K562 (cell line): ENCODE data around the gene CAPN2. TPM values are rescaled to one million over a fixed set of nuclear protein-coding genes. Genes with fewer than 3 reads are reported as not detected.
A peak's percentile ranks its signal among the peaks of the same experiment; 100 is the strongest.

Experiments
- ARID1B ChIP-seq: fragments of 450-650 bp; IDR thresholded peaks from 2 replicates; pipeline ENCODE4 v1.6.1; 2016; ENCODE audit warnings: antibody characterized with exemption, mild to moderate bottlenecking, inconsistent platforms
- BRF2 ChIP-seq: IDR thresholded peaks from 3 replicates; pipeline ENCODE4 v1.6.1; 2011; ENCODE audit warnings: borderline replicate concordance, mild to moderate bottlenecking; ENCODE audit not compliant: insufficient read length, insufficient read depth
- CHAMP1 ChIP-seq: fragments of 450-650 bp; IDR thresholded peaks from 2 replicates; pipeline ENCODE4 v1.6.1; 2016; ENCODE audit warnings: mild to moderate bottlenecking
- FOXA3 ChIP-seq, 2 experiments: fragments of 450-650 bp in 1 of 2; sonication (generic) in 1 of 2; formaldehyde crosslinking; IDR thresholded peaks in 1 of 2; conservative IDR thresholded peaks in 1 of 2; 2 replicates each; pipeline versions ENCODE4 v1.4.0 to v1.8.0; 2020 to 2022; ENCODE audit warnings: mild to moderate bottlenecking in 2 of 2, missing genetic modification reagents in 1 of 2
- GABPB1 ChIP-seq: sonication (generic); formaldehyde crosslinking; IDR thresholded peaks from 2 replicates; pipeline ENCODE4 v1.8.0; 2022; ENCODE audit warnings: mild to moderate bottlenecking, missing genetic modification reagents
- GTF2B ChIP-seq: IDR thresholded peaks from 2 replicates; pipeline ENCODE4 v1.6.1; 2011; ENCODE audit not compliant: insufficient read length; ENCODE audit errors: extremely low read depth
- KAT7 ChIP-seq: sonication (generic); formaldehyde crosslinking; IDR thresholded peaks from 2 replicates; pipeline ENCODE4 v1.8.0; 2022; ENCODE audit warnings: missing genetic modification reagents, mild to moderate bottlenecking, borderline replicate concordance
- MTA1 ChIP-seq: fragments of 450-650 bp; IDR thresholded peaks from 2 replicates; pipeline ENCODE4 v1.6.1; 2017; ENCODE audit warnings: borderline replicate concordance
- MYC ChIP-seq, 2 experiments: fragments of 250-450 bp in 1 of 2; sonication (Bioruptor Pico) in 1 of 2; IDR thresholded peaks; 2 replicates each; pipeline versions ENCODE4 v1.5.1 to v1.6.1; 2012 to 2021; ENCODE audit warnings: low read depth in 2 of 2, borderline replicate concordance in 1 of 2, improper control_type of control experiment in 1 of 2, low read length in 1 of 2, mild to moderate bottlenecking in 1 of 2, moderate library complexity in 1 of 2
- NCOA4 ChIP-seq: fragments of 450-650 bp; IDR thresholded peaks from 2 replicates; pipeline ENCODE4 v1.6.1; 2018; ENCODE audit warnings: mild to moderate bottlenecking; ENCODE audit not compliant: partially characterized antibody
- VEZF1 ChIP-seq: fragments of 200-800 bp; sonication (Bioruptor generic); IDR thresholded peaks from 2 replicates; pipeline ENCODE4 v1.6.1; 2017; ENCODE audit warnings: missing genetic modification characterization, missing compliant biosample characterization
- ZNF184 ChIP-seq: sonication (generic); formaldehyde crosslinking; IDR thresholded peaks from 2 replicates; pipeline ENCODE4 v1.5.0; 2020; ENCODE audit warnings: missing genetic modification reagents
- ZNF212 ChIP-seq: fragments of 450-650 bp; formaldehyde crosslinking; IDR thresholded peaks from 2 replicates; pipeline ENCODE4 v1.4.0; 2020; ENCODE audit warnings: mild to moderate bottlenecking
- ZNF253 ChIP-seq: fragments of 250-450 bp; sonication (Bioruptor Pico); conservative IDR thresholded peaks from 2 replicates; pipeline ENCODE4 v1.6.1; 2021; ENCODE audit warnings: mild to moderate bottlenecking
- ZNF551 ChIP-seq: fragments of 250-450 bp; sonication (Bioruptor Pico); IDR thresholded peaks from 2 replicates; pipeline ENCODE4 v1.5.0; 2021; ENCODE audit warnings: mild to moderate bottlenecking, moderate library complexity
- ZNF696 ChIP-seq: fragments of 250-450 bp; sonication (Bioruptor Pico); conservative IDR thresholded peaks from 2 replicates; pipeline ENCODE4 v1.4.0; 2020; ENCODE audit warnings: mild to moderate bottlenecking, moderate library complexity
- polyA plus RNA-seq, 8 experiments: library from polyadenylated mRNA; depleted of rRNA in 4 of 8; stranded (reverse) in 5 of 8; unstranded in 3 of 8; fragments of >200 nt; fragmentation: Nextera tagmentation in 2 of 8; fragmentation: Illumina TruSeq in 1 of 8; extraction: Ambion mirVana in 2 of 8; extraction: Trizol in 1 of 8; gene quantifications; 2 replicates each; pipeline versions ENCODE4 v1.2.1 to v1.2.3, GENCODE V29; 2011 to 2014; ENCODE audit warnings: inconsistent platforms in 1 of 8, missing spikeins in 1 of 8
- total RNA-seq, 7 experiments: library from RNA; depleted of rRNA in 6 of 7; stranded (reverse); fragments of >200 nt in 6 of 7; fragmentation: Illumina TruSeq in 2 of 7; extraction: Trizol in 2 of 7; gene quantifications; 2 replicates each; pipeline versions ENCODE4 v1.2.1 to v1.2.3, GENCODE V29; 2011 to 2021; ENCODE audit warnings: low replicate concordance in 1 of 7
- TF ChIP-seq, protein P1 (sequence below): IDR thresholded peaks from 2 replicates; pipeline ENCODE4 v1.6.1; 2016; ENCODE audit warnings: missing genetic modification characterization, missing compliant biosample characterization
- TF ChIP-seq, protein P2 (sequence below): fragments of 250-450 bp; sonication (Bioruptor Pico); IDR thresholded peaks from 2 replicates; pipeline ENCODE4 v1.8.0; 2021; ENCODE audit warnings: moderate library complexity, mild to moderate bottlenecking, inconsistent platforms

Gene CAPN2
- total and polyA plus RNA-seq, 9 of the 15 experiments (the other 6 are each of a cell fraction or from before 2014, with no cell fraction given), result 24.6 to 157 (median 101) TPM

DNA sequence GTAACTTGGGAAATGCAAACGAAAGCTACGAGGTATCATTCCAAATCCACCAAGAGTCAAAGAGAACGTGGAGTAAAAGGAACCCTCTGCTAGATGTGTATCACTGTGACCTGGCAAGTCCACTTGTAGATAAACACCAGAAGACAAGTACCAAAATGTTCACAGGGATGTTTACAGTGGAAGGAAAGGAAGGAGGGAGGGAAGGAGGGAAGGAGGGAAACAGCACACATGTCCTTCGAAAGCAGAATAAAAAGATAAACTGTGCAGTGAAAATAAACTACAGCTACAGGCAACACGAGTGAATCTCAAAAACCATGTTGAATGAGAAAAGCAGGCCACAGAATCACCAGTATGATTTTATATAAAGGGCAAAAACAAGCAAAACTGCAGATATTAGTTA is 73.5 kb downstream of the CAPN2 start (continued):
- TF ChIP-seq CHAMP1 (no peak), BRF2 (no peak), NCOA4 (no peak), ZNF696 (CRISPR knock-in tag) (no peak), MYC (IDR thresholded peaks at IDR 0.05; ENCODE audit: low read depth, low read length) (0 out of 2 replicates have a peak, but pooled peaks have one; percentile 38), MYC (CRISPR knock-in tag; IDR thresholded peaks at IDR 0.05; ENCODE audit: borderline replicate concordance, low read depth) (no peak), GTF2B (no peak), ZNF253 (no peak), ZNF184 (CRISPR knock-in tag) (no peak), FOXA3 (CRISPR knock-in tag; conservative IDR thresholded peaks at IDR 0.05 in 1 of 2, IDR thresholded peaks at IDR 0.05 in 1 of 2) (0 out of 4 replicates have a peak, but pooled peaks of 1 of the 2 experiments have one; percentile 8), ARID1B (peak; percentile 46; the same call in 1 of the 2 replicates), KAT7 (no peak), ZNF212 (CRISPR knock-in tag) (no peak), GABPB1 (CRISPR knock-in tag) (no peak), ZNF551 (CRISPR knock-in tag) (no peak), VEZF1 (CRISPR knock-in tag) (0 out of 2 replicates have a peak, but pooled peaks have one; percentile 17), MTA1 (peak; percentile 74)
- TF ChIP-seq, protein P1, sequence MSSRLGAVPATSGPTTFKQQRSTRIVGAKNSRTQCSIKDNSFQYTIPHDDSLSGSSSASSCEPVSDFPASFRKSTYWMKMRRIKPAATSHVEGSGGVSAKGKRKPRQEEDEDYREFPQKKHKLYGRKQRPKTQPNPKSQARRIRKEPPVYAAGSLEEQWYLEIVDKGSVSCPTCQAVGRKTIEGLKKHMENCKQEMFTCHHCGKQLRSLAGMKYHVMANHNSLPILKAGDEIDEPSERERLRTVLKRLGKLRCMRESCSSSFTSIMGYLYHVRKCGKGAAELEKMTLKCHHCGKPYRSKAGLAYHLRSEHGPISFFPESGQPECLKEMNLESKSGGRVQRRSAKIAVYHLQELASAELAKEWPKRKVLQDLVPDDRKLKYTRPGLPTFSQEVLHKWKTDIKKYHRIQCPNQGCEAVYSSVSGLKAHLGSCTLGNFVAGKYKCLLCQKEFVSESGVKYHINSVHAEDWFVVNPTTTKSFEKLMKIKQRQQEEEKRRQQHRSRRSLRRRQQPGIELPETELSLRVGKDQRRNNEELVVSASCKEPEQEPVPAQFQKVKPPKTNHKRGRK (tag), result 0 out of 2 replicates have a peak, but pooled peaks have one; percentile 12
- TF ChIP-seq, protein P2, sequence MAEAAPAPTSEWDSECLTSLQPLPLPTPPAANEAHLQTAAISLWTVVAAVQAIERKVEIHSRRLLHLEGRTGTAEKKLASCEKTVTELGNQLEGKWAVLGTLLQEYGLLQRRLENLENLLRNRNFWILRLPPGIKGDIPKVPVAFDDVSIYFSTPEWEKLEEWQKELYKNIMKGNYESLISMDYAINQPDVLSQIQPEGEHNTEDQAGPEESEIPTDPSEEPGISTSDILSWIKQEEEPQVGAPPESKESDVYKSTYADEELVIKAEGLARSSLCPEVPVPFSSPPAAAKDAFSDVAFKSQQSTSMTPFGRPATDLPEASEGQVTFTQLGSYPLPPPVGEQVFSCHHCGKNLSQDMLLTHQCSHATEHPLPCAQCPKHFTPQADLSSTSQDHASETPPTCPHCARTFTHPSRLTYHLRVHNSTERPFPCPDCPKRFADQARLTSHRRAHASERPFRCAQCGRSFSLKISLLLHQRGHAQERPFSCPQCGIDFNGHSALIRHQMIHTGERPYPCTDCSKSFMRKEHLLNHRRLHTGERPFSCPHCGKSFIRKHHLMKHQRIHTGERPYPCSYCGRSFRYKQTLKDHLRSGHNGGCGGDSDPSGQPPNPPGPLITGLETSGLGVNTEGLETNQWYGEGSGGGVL (CRISPR knock-in tag), result no peak
